GM21619 (cell line): ENCODE measurements around the gene KIRREL2.
"Not testable (repeated sequence)": the region's sequence is repeated elsewhere in the genome, so short reads cannot be mapped to it uniquely, and the experiment has no call there.

Experiments
- ATAC-seq: cut with Tn5 transposase; IDR thresholded peaks from one replicate; pipeline ENCODE4 v1.9.1; 2021; ENCODE audit not compliant: unreplicated experiment

KIRREL2 gene

GRCh38 chr19:35868823-35869326, 12.2 kb downstream of the KIRREL2 start:
- ATAC-seq, result no peak

DNA sequence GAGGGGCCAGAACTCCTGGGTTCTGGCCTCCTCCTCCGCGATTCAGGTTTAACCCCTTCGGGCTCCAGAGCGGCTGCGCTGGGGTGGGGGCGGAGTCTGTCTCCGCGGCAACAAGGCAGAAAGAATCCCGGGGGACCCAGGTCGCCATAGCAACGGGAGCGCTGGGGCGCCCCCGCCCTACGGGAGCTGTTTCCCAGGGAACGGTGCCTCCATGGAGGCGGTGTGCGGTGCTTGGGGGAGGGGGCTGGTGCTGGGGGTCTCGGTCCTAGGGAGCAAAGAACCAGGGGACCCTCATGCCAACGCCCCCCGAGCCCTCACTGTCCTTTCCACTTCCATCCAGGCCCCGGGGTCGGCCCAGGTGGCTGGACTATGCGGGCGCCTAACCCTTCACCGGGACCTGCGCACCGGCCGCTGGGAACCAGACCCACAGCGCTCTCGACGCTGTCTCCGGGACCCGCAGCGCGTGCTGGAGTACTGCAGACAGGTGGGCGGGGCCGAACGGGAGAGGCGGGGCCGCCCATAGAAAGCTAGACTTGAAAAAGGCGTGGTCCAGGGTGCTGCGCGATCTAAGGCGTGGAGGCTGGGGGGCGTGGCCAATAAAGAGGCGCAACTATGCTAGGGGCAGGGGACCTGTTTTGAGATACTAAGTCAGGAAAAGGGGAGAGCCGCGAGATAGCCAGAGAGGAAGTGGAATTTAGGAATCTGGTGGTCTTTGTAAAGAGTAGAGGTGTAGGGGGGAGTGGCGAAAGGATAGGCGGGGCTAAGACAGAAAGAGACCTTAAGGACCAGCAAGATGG, 12.8 kb downstream of the KIRREL2 start:
- ATAC-seq, result no peak

GRCh38 chr19:35870124-35870736, 13.5 kb downstream of the KIRREL2 start:
- not testable (repeated sequence) for ATAC-seq

DNA sequence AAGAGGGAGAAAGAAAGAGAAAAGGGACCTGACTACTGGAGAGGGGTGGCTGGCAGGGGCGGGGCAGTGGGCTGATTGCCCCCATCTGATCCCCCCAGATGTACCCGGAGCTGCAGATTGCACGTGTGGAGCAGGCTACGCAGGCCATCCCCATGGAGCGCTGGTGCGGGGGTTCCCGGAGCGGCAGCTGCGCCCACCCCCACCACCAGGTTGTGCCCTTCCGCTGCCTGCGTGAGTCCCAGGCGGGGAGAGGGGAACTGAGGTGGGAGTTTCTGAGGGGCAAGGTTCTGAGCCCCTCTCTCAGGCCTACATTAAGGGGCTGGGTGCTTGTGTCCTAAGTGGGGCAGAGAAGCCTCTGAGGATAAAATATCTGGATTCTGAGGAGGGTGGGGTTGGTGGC, 14.1 kb downstream of the KIRREL2 start:
- no peak for ATAC-seq

DNA sequence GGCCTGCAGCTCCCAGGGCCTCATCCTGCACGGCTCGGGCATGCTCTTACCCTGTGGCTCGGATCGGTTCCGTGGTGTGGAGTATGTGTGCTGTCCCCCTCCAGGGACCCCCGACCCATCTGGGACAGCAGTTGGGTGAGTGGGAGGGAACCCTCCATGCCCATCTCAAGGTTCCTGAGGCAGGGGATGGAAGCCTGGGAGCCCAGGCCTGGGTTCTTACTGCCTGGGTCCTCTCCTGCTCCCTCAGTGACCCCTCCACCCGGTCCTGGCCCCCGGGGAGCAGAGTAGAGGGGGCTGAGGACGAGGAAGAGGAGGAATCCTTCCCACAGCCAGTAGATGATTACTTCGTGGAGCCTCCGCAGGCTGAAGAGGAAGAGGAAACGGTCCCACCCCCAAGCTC, 14.9 kb downstream of the KIRREL2 start:
- ATAC-seq, result no peak

- ATAC-seq, result no peak
Observed at GRCh38 chr19:35872180-35872579, 15.5 kb downstream of the KIRREL2 start.

- ATAC-seq, result no peak
Observed at GRCh38 chr19:35874392-35874930, 17.8 kb downstream of the KIRREL2 start.

GRCh38 chr19:35879068-35879467, 22.4 kb downstream of the KIRREL2 start:
- no peak for ATAC-seq

- no peak for ATAC-seq
Observed at GRCh38 chr19:35879770-35880317, 23.1 kb downstream of the KIRREL2 start.

DNA sequence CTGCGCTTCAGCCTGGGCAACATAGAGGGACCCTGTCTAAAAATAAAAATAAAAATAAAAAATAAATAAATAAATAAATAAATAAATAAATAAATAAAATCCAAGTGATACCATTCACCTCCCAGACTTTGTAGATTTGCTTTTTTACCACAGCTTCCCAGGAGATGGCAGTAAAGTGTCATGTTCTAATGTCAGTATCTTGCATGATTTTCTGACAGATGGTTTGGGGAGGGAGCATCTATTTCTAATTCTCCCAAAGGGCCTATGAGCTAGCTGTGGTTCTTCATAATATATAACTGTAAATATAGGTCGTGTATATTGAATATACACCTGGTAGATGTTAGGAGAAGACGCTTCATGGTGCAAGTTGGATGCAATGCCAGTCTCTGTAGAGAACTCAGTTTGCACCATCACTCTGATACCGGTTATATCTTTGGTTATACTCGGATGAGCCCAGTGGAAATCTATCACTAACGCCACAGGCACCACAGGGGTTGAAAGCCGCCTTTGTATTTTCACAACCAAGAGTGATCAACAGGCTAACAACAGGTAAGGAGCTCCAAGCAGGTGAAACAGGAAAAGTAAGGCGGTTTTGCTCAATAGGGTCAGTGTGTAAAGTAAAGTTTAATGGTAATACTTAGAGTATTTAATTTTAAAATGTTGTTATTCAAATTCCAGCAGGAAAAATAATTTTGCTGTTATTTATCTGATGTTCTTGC, 25.6 kb downstream of the KIRREL2 start:
- no peak for ATAC-seq

- no peak for ATAC-seq
Observed at GRCh38 chr19:35883882-35884281, 27.2 kb downstream of the KIRREL2 start.

DNA sequence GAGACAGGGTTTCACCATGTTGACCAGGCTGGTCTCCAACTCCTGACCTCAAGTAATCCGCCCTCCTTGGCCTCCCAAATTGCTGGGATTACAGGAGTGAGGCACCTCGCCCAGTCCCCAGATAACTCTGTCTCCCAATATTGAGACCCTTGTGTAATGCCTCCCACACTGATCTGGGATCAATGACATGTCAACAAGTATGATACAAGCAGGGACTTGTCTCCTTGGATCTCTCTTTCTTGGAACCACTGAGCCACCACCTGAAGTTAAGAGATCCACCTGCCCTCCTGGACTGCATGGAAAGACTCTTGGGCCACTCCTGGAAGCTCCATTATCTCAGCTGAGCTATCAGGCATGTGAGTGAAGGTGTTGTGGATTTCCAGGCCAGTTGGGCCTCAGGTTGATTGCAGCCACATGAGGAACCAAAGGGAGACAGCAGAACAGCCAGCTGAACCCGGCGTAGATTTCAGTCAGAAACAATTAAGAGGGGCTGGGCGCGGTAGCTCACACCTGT, 28.6 kb downstream of the KIRREL2 start:
- ATAC-seq, result no peak

DNA sequence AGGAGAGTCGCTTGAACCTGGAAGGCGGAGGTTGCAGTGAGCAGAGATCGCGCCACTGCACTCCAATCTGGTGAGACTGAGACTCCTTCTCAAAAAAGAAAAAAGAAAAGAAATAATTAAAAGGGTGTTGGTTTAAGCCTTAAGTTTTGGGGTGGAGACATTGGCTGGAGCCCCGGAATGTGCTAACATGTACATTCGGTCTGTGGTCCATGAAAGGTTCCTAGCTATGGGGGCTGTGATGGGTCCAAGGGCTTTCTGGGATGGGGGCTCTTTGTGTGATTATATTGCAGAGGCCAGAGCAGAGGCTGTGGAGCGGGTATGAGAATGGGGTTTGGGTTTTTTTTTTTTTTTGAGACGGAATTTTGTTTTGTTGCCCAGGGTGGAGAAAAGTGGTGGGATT, 29.2 kb downstream of the KIRREL2 start:
- no peak for ATAC-seq

DNA sequence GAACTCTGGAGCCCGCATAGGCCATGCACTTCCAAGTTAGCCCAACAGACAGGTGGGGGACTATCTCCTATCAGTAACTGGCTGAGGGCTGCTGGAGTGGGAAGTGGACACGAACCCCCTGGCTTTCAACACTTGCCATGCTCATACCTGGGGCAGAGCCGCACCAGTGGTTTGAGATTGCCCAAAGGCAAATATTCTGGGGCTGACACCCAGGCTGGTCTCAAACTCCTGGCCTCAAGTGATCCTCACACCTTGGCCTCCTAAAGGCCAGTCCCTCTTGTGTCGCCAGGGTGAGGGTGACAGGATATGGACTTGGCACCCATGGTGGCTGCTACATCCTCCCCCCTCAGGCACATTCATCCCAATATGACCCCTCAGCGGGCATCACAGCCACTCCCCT, 30.5 kb downstream of the KIRREL2 start:
- ATAC-seq, result no peak

DNA sequence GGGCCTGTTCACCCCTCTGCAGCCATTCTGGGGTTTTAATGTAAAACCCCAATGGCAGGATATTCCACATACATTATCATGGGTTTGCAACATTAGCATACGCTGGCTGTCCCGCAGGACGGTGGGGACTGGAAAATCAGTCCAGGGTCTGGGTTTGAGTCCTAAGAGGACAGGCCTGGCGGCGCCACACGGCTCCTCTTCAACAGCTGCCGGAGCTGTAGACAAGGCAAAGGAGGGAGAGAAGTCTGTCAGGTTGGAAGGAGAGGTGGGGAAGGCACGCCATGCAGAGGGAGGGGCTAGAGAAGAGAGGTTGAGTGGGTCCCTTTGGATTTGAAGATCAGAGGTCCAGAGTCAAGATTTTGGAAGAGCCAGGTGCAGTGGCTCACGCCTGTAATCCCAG, 31.7 kb downstream of the KIRREL2 start:
- ATAC-seq, result no peak

- ATAC-seq, result no peak
Observed at GRCh38 chr19:35889370-35890112, 32.8 kb downstream of the KIRREL2 start.

DNA sequence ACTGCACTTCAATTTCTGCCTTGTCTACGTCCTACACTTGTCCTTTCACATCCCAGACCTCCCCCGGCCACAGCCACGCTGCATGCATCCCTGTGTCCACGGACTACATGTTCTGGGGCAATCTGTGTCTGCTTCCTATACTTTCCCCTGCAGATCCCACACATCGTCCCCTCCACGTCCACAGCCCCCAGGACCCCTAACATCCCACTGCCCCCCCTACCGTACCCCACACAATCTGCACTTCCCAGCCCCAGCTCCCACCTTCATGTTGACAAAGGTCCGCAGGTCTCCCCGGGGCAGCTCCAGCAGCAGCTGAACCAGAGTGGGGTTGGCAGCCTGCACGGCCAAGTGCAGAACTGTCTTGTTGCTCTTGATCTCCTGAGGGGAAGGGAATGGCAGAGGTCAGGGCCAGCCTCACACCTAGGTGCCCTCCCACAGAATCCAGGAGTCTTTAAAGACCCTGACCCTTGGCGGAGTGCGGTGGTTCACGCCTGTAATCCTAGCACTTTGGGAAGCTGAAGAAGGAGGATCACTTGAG, 33.5 kb downstream of the KIRREL2 start:
- no peak for ATAC-seq

DNA sequence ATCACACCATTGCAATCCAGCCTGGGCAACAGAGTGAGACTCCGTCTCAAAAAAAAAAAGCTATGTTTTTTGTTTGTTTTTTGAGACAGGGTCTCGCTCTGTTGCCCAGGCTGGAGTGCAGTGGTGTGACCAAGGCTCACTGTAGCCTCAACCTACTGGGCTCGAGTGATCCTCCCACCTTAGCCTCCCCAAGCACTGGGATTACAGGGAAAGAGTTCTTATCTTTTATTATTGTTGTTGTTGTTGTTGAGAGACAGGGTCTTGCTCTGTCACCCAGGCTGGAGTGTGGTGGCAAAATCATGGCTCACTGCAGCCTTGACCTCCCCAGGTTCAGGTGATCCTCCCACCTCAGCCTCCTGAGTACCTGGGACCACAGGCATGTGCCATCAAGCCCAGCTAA, 35.1 kb downstream of the KIRREL2 start:
- ATAC-seq, result not testable (repeated sequence)

DNA sequence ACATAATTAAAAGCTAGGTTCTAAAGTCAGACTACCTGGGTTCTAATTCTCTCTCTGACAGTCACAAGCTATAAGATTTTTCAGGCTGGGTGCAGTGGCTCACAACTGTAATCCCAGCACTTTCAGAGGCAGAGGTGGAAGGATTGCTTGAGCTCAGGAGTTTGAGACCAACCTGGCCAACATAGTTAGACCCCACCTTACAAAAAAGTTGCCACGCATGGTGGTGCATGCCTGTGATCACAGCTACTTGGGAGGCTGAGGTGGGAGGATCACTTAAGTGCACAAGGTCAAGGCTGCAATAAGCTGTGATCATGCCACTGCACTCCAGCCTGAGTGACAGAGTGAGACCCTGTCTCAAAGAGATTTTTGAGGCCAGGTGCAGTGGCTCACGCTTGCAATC, 37.6 kb downstream of the KIRREL2 start:
- no peak for ATAC-seq
